ENCODE results near the gene NDUFS8.

The NDUFS8 gene

DNA sequence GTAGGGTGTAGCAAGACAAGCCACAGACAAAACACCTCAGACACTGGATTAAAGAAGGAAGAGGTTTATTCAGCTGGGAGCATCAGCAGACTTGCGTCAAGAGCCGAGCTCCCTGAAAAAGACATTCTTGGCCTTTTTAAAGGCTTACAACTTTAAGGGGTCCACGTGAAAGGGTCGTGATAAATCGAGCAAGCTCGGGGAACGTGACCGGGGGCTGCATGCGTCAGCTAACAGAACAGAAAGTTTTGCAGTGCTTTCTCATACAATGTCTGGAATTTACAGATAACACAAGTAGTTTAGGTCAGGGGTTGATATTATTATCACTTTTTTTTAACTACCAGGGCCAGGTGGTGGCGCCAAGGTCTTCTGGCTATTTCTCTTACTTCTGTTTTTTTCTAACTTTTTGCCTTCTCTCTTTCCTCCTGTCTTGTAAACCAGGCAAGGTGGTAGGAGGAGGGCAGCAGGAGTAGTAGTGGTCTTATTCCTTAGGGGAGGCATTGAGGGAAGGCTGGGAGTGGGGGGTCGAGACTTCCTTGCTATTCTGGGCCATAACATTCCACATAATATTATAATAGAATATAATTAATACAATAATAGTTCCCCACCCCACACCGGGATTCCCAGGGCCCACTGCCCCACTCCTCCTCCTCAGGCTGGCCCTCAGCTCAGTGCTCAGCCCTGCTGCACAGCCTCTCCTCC is 20.9 kb upstream of the NDUFS8 start:
- Mint-ChIP-seq H3K27ac (no peak overlapping the region), H3K4me1 (ENCODE audit: low read depth) (peaks cover 4% of the 10 kb centered on the region), H3K36me3 (ENCODE audit: low read depth) (no peaks in the 10 kb centered on the region), H3K4me3 (no peak overlapping the region), H3K27me3 (ENCODE audit: low read depth) (no peaks in the 10 kb centered on the region), H3K9me3 (no peaks in the 10 kb centered on the region)
- no peak for DNase-seq (ENCODE audit: low spot score)

DNA sequence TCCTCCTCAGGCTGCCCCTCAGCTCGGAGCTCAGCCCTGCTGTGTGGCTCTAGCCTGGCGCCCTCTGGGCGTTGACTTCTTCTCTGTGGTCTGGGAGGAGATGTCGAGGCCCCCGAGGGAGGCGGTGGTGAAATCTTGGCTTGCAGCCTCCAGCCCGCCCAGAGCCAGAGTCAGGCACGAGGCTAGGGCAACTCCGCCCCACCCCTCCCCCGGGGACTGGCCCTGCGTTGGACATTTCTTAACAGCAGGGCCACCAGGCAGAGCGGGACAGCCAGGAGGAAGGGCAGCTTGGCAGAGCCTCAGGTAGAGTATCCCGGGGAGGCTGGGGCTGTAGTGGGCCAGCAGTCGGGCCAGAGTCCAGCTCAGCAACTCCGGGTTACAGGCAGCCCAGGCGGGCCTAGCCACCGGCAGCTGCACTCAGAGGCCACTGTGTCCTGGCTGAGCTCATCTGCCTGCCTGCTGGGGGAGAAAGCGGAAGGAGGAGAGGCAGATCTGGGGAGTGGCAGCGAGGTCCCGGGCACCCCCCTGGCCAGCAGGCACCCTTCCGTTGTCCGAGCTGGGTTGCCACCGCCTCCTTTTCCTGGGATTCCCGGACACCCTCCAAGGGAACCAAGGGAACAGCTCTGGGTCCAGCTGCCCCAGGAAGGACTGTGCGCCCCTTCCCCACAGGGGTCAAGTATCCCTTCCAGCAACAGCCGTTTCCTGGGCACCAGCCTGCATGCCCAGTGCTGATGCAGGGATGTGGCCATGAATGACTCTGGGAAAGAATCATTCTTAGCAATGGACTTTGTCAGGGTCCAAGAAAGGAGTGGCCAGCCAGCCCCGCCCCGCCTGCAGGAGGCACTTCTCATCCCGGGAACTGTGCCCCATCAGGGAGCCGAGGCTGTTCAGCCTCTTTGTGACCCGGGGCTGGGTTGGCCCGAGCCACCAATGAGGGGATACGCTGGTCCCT is 20.1 kb upstream of the NDUFS8 start, which contains the start of gene ALDH3B1:
Gene ALDH3B1, plus strand, starts transcription at position 238 of the 952 bp plus-strand sequence. CDS start 4,971 bp downstream, outside the sequence.
- no peaks in the 10 kb centered on the region for H3K4me1 Mint-ChIP-seq (ENCODE audit: low read depth)
- no peaks in the 10 kb centered on the region for H3K9me3 Mint-ChIP-seq
- H3K27me3 Mint-ChIP-seq (ENCODE audit: low read depth), result no peaks in the 10 kb centered on the region
- H3K36me3 Mint-ChIP-seq (ENCODE audit: low read depth), result no peaks in the 10 kb centered on the region
- DNase-seq (ENCODE audit: low spot score), result no peak
- H3K4me3 Mint-ChIP-seq, result no peak within 1 kb of the TSS
- H3K27ac Mint-ChIP-seq, result no peak within 1 kb of the TSS

DNA sequence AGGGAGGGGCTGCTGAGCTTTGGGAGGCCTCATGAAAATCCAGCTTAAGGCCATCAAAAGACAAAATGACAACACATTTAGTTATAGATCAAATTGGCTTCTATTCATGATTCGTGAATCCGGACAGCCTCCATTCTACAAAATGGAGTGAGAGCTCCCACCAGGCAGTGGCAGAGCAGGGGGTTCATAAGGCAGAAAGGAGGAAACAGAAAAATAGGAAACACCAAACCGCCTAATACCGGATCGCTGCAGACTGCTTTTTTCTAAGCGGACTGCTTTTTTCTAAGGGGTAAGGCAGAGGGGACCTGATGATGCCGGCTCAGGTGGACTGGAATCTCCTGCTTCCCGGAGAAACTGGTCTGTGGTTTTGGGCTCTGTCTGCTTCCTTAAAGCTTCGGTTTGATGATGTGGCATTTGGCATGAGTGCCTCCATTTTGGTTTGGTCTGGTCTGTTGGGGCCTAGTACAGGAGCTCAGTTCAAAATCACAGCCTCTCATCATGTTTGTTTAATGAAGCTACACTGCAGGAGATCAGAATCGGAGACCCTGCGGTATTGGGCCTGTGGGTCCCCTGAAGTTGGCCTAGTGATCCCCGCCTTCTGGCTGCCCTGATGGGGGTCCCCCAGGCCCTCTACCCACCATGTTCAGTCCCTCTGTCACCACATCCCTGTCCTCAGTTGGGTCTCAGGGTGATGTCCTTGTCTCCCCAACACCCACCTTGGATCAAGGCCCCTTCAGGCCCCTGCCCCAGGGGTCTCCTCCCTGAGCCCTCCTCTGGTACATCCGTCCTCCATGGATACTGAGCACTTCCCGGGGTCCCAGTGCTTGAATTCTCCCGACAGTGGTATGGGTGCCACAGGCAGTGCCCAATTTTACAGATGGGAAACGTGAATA is 19.2 kb upstream of the NDUFS8 start:
- no peaks in the 10 kb centered on the region for H3K9me3 Mint-ChIP-seq
- DNase-seq (ENCODE audit: low spot score), result no peak
- no peaks in the 10 kb centered on the region for H3K4me1 Mint-ChIP-seq (ENCODE audit: low read depth)
- H3K4me3 Mint-ChIP-seq, result no peak overlapping the region
- H3K36me3 Mint-ChIP-seq (ENCODE audit: low read depth), result no peaks in the 10 kb centered on the region
- H3K27ac Mint-ChIP-seq, result no peak overlapping the region
- H3K27me3 Mint-ChIP-seq (ENCODE audit: low read depth), result no peaks in the 10 kb centered on the region

DNA sequence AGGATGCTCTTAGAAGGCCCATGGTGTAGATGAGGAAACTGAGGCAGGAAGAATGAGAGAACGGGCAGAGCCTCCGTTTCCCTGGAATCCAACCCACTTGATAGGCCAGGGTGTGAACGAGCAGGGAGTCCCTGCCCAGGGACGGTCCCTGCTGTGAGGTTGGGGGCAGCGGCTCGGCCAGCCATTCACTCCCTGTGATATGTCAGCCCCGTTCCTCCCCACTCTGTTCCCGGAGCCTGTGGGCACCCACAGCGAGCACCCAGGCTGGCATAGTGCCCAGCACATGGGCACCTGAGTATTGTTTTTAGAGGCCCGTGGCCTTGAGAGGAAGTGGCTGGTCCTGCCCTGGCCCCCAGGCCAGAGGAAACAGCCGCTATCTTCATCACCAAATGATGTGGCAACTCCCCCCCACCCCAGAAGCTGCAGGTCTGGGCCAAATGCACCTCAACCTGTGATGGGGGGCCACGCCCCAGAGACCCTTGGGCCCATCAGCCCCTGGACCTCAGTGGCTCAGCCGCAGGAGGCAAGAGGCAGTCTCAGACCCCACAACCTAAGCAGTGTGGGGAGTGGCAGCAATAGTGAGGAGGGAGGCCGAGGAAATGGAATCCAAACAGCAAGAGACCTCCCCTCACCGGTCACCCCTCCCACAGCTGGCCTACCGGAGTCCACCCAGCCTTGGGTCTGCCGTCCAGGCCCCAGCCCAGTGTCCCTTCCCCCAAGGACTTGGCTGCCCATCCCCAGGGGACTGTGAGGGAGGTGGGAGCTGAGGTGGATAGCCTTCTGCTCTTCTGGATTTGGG is 18.2 kb upstream of the NDUFS8 start:
- no peaks in the 10 kb centered on the region for H3K9me3 Mint-ChIP-seq
- no peaks in the 10 kb centered on the region for H3K36me3 Mint-ChIP-seq (ENCODE audit: low read depth)
- no peak for DNase-seq (ENCODE audit: low spot score)
- no peaks in the 10 kb centered on the region for H3K4me1 Mint-ChIP-seq (ENCODE audit: low read depth)
- no peak overlapping the region for H3K4me3 Mint-ChIP-seq
- H3K27ac Mint-ChIP-seq, result no peak overlapping the region
- H3K27me3 Mint-ChIP-seq (ENCODE audit: low read depth), result no peaks in the 10 kb centered on the region

DNA sequence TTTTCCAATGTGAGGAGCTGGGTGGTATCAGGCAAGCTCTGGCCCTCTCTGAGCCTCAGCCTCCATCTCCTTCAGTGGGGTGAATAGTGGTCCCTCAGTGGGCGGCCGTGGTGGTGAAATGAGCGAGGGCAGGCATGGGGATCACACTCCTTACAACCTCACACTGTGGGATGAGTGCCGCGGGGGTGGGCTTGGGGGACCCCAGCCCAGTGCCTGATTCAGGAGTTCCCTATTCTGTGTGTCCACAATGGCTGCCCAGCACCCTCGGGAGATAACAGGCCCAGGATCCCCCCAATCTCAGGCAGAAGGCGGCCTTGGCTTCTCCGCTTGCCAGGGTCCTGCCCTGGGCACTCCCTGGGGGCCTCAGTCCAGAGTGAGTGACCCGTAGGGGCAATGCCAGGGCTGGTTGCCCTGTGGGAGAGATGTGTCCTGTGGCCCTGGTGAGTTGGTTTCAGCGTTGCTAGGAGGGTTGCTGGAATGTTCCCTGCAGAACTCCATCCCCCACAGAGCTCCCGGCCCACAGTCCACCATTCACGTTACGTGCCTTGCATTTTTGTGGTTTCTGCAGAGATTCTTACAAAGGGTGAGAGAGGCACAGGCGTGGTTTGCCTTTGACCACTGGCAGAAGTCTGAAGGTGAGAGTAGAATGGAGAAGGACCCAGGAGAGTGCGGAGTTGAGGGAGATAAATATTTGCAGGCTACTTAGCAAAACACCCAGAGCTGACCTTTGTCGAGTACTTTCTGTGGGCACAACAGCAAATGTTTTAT is 17.5 kb upstream of the NDUFS8 start:
- Mint-ChIP-seq H3K36me3 (ENCODE audit: low read depth) (no peaks in the 10 kb centered on the region), H3K9me3 (no peaks in the 10 kb centered on the region), H3K4me1 (ENCODE audit: low read depth) (no peaks in the 10 kb centered on the region), H3K4me3 (no peak overlapping the region), H3K27me3 (ENCODE audit: low read depth) (no peaks in the 10 kb centered on the region), H3K27ac (no peak overlapping the region)
- no peak for DNase-seq (ENCODE audit: low spot score)

DNA sequence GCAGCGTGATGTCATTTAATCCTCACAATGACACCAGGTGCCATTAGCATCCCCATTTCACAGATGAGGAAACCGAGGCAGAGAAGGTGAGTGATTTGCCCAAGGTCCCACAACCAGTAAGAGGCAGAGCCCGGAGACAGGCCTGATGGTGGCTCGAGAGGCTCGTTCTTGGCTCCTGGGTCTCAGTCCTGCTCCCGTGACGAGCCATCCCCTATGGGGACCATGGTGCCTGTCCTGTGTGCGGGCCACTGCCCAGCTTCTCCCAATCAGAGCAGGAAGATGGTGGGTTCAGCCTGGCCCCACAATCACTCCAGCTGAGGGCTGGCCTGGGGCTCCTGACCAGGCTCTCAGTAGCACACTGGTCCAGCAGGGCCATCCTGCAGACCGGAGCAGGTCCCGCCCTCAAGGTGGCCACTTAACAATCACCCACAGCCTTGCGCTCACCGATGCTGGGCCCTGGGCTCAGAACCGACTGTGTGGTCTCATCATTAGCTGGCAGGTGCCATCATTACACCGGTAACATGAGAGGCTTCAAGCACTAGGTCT is 16.8 kb upstream of the NDUFS8 start:
- H3K4me1 Mint-ChIP-seq (ENCODE audit: low read depth), result no peaks in the 10 kb centered on the region
- H3K36me3 Mint-ChIP-seq (ENCODE audit: low read depth), result no peaks in the 10 kb centered on the region
- H3K27me3 Mint-ChIP-seq (ENCODE audit: low read depth), result no peaks in the 10 kb centered on the region
- H3K9me3 Mint-ChIP-seq, result no peaks in the 10 kb centered on the region
- no peak for DNase-seq (ENCODE audit: low spot score)
- H3K4me3 Mint-ChIP-seq, result no peak overlapping the region
- no peak overlapping the region for H3K27ac Mint-ChIP-seq

DNA sequence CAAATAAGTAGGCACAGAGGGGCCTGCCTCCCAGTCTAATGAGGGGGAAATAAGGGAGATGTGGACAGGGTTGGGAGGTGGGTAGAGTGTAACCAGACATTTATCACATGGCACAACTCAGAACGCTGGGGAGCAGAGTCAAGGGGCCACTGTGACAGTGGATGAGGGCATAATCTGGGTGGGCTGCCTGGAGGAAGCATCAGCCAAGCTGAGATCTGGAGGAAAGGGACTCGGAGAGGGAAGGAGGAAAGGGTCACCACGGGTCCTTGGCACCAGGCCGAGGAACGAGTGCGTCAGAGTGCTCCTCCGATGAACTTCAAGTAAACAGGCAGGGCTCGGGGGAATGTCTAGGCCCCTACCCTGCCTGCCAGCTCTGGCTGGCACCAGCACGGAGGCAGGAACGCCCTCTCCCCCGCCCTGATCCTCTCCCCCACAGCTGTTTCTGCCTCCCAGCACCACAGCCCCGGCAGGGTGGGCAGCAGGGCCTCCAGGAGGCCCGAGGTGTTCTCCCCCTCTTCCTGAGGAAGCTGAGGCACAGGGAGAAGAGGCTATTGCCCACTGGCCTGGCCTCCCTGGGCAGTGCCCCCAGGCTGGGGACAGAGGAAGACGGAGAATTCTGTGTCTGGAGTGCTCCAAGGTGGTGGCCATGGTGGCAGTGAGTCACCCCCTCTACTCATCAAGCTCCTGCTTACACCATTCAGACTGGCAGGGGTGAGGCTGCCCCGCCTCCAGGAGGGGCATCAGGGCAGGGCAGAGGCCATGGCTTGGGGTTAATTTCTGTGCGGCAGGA is 16.1 kb upstream of the NDUFS8 start:
- Mint-ChIP-seq H3K4me1 (ENCODE audit: low read depth) (no peaks in the 10 kb centered on the region), H3K4me3 (no peak overlapping the region), H3K36me3 (ENCODE audit: low read depth) (no peaks in the 10 kb centered on the region), H3K27ac (no peak overlapping the region), H3K27me3 (ENCODE audit: low read depth) (no peaks in the 10 kb centered on the region), H3K9me3 (no peaks in the 10 kb centered on the region)
- DNase-seq (ENCODE audit: low spot score), result no peak

DNA sequence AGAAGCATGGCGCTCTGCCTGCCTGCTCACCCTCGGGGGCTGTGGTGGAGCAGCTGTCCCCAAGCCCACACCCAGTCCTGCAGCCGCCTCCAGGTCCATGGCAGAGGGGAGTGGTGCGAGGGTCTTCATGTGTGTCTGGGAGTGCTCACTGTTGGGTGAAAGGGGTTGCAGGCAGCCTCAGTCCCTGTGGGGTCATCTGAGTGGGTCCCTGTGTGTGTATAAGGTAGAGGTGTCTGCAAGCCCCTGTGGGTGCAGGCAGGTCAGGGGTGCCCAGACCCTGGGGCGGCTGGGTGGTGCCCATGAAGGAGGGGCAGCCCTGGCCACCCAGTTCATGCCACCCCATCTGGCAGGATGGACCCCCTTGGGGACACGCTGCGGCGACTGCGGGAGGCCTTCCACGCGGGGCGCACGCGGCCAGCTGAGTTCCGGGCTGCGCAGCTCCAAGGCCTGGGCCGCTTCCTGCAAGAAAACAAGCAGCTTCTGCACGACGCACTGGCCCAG is 15.5 kb upstream of the NDUFS8 start:
- no peaks in the 10 kb centered on the region for H3K36me3 Mint-ChIP-seq (ENCODE audit: low read depth)
- no peaks in the 10 kb centered on the region for H3K4me1 Mint-ChIP-seq (ENCODE audit: low read depth)
- H3K27me3 Mint-ChIP-seq (ENCODE audit: low read depth), result no peaks in the 10 kb centered on the region
- no peak for DNase-seq (ENCODE audit: low spot score)
- H3K9me3 Mint-ChIP-seq, result no peaks in the 10 kb centered on the region
- H3K27ac Mint-ChIP-seq, result no peak overlapping the region
- no peak overlapping the region for H3K4me3 Mint-ChIP-seq

DNA sequence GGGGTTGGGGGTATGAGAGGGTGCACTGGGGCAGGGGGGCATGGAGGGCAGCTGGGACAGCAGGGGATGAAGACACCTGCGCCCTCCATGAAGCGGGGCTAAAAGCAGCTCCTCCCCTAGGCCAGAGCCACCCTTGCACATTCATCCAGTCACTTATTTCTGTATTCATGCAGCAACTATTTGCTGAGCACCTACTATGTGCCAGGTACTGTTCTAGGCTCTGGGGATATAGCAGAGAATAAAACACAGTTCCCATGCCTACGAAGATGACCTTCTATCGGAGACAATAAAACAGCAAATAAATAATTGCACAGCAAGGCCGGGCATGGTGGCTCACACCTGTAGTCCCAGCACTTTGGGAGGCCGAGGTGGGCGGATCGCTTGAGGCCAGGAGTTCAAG is 15.0 kb upstream of the NDUFS8 start:
- Mint-ChIP-seq H3K36me3 (ENCODE audit: low read depth) (no peaks in the 10 kb centered on the region), H3K4me1 (ENCODE audit: low read depth) (no peaks in the 10 kb centered on the region), H3K27me3 (ENCODE audit: low read depth) (no peaks in the 10 kb centered on the region), H3K27ac (no peak overlapping the region), H3K9me3 (no peaks in the 10 kb centered on the region), H3K4me3 (no peak overlapping the region)
- DNase-seq (ENCODE audit: low spot score), result no peak

DNA sequence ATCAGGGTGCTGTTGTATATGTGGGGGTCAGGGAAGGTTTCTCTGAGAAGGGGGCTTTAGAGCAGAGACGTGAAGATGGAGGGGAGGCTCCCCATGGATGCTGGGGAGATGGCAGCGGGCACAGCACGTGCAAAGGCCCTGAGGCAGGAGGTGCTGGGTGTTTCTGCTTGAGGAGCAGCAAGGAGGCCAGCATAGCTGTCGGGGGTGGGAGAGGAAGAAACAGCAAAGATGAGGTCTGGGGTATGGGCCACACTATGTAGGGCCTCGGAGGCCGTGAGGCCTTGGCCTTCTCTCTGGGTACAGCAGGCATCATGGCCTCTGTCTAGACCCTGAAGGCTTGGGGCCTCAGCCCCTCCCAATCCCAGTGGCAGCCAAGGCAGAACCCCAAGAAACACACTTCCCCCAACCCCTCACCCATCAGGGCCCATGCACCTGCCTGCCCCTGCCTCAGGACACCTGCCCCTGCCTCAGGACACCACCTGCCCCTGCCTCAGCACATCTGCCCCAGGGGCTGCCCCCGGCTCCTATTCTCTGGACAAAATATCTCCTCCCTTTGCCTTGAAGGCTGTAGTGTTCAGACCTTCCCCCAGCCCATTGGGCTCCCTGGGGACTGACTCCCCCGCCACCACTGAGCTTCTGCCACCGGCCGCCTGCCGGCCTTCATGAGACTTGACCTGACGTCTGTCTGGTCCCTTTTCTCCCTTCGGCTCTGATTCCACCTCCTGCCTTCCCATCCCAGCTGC is 14.1 kb upstream of the NDUFS8 start:
- no peaks in the 10 kb centered on the region for H3K27me3 Mint-ChIP-seq (ENCODE audit: low read depth)
- no peak overlapping the region for H3K4me3 Mint-ChIP-seq
- H3K4me1 Mint-ChIP-seq (ENCODE audit: low read depth), result no peaks in the 10 kb centered on the region
- no peaks in the 10 kb centered on the region for H3K9me3 Mint-ChIP-seq
- DNase-seq (ENCODE audit: low spot score), result no peak
- H3K36me3 Mint-ChIP-seq (ENCODE audit: low read depth), result no peaks in the 10 kb centered on the region
- no peak overlapping the region for H3K27ac Mint-ChIP-seq
